Glomerular visceral epithelial cell (primary cell): ENCODE measurements around the gene ERVK3-1.
"Not testable (repeated sequence)": the region's sequence is repeated elsewhere in the genome, so short reads cannot be mapped to it uniquely, and the experiment has no call there.

Experiments used
- DNase-seq: peaks from one replicate; pipeline ENCODE4 v3.0.0-alpha.2; 2016; ENCODE audit errors: extremely low spot score

ERVK3-1 gene

GRCh38 chr19:58304748-58305064, 471 bp upstream of the ERVK3-1 start:
- DNase-seq = no peak

GRCh38 chr19:58305932-58306323, 751 bp downstream of the ERVK3-1 start:
- no peak for DNase-seq

- DNase-seq = no peak
Measured at GRCh38 chr19:58307736-58308135, 2.6 kb downstream of the ERVK3-1 start.

GRCh38 chr19:58310685-58311084, 5.5 kb downstream of the ERVK3-1 start:
- not testable (repeated sequence) for DNase-seq

- DNase-seq = no peak
Measured at GRCh38 chr19:58311345-58311865, 6.2 kb downstream of the ERVK3-1 start.

- DNase-seq = no peak
Measured at GRCh38 chr19:58315580-58315979, 10.4 kb downstream of the ERVK3-1 start.

GRCh38 chr19:58317476-58318072, 12.4 kb downstream of the ERVK3-1 start:
- peak; percentile 50 for DNase-seq

- DNase-seq = no peak
Measured at GRCh38 chr19:58318297-58318696, 13.1 kb downstream of the ERVK3-1 start.

- no peak for DNase-seq
Measured at GRCh38 chr19:58319241-58319640, 14.1 kb downstream of the ERVK3-1 start.

GRCh38 chr19:58325311-58326022, 20.3 kb downstream of the ERVK3-1 start:
- DNase-seq = peak; percentile 25

GRCh38 chr19:58326501-58326913, 21.3 kb downstream of the ERVK3-1 start:
- DNase-seq = no peak

GRCh38 chr19:58326914-58327726, 21.9 kb downstream of the ERVK3-1 start, which contains the start of gene ZSCAN22:
ZSCAN22 (plus strand) TSS chr19:58326994; CDS start chr19:58334803, 7,809 bp downstream.
- peak; percentile 95 for DNase-seq

- DNase-seq = no peak
Measured at GRCh38 chr19:58328999-58329398, 23.8 kb downstream of the ERVK3-1 start.

- DNase-seq = no peak
Measured at GRCh38 chr19:58330458-58330857, 25.3 kb downstream of the ERVK3-1 start.

GRCh38 chr19:58332697-58333096, 27.5 kb downstream of the ERVK3-1 start:
- DNase-seq = no peak

- no peak for DNase-seq
Measured at GRCh38 chr19:58334691-58335249, 29.6 kb downstream of the ERVK3-1 start.

- no peak for DNase-seq
Measured at GRCh38 chr19:58335630-58336029, 30.5 kb downstream of the ERVK3-1 start.

GRCh38 chr19:58336216-58336615, 31.0 kb downstream of the ERVK3-1 start:
- no peak for DNase-seq

GRCh38 chr19:58336820-58337219, 31.6 kb downstream of the ERVK3-1 start:
- no peak for DNase-seq

GRCh38 chr19:58338336-58338735, 33.2 kb downstream of the ERVK3-1 start:
- DNase-seq = no peak

GRCh38 chr19:58338825-58339558, 33.8 kb downstream of the ERVK3-1 start:
- no peak for DNase-seq
